NCI-H345 treated with DMSO at 0.1 percent for 48 hours (cell line): ENCODE data around the gene RBM15.

Experiments used
- DNase-seq: peaks from one replicate; lab custom pipeline; 2025; ENCODE audit not compliant: unreplicated experiment; lab: John Stamatoyannopoulos, UW

RBM15 gene

GRCh38 chr1:110321045-110321444 is 18.1 kb upstream of the RBM15 start:
- no peak for DNase-seq

- DNase-seq: no peak
These were observed 17.3 kb upstream of the RBM15 start for GRCh38 chr1:110321846-110322245.

GRCh38 chr1:110324667-110325066 is 14.5 kb upstream of the RBM15 start:
- DNase-seq: no peak

GRCh38 chr1:110326826-110327225 is 12.4 kb upstream of the RBM15 start:
- no peak for DNase-seq

GRCh38 chr1:110328274-110328673 is 10.9 kb upstream of the RBM15 start:
- DNase-seq: no peak

- DNase-seq: no peak
These were observed 10.5 kb upstream of the RBM15 start for GRCh38 chr1:110328700-110329099.

- DNase-seq: no peak
These were observed 3.9 kb upstream of the RBM15 start for GRCh38 chr1:110335265-110335664.

GRCh38 chr1:110336300-110337039 is 2.7 kb upstream of the RBM15 start:
- DNase-seq: no peak

- peak; percentile 55 for DNase-seq
These were observed 1.4 kb upstream of the RBM15 start for GRCh38 chr1:110337704-110338308.

- DNase-seq: peak; percentile 89
These were observed 780 bp upstream of the RBM15 start for GRCh38 chr1:110338309-110338885.

- DNase-seq: peak; percentile 13
These were observed 430 bp downstream of the RBM15 start for GRCh38 chr1:110339407-110340206.

- DNase-seq: no peak
These were observed 961 bp downstream of the RBM15 start for GRCh38 chr1:110340207-110340468.

- DNase-seq: no peak
These were observed 2.1 kb downstream of the RBM15 start for GRCh38 chr1:110341146-110341871.

- DNase-seq: no peak
These were observed 2.7 kb downstream of the RBM15 start for GRCh38 chr1:110341872-110342331.

GRCh38 chr1:110343249-110343648 is 4.1 kb downstream of the RBM15 start:
- no peak for DNase-seq

GRCh38 chr1:110344152-110344551 is 5.0 kb downstream of the RBM15 start:
- no peak for DNase-seq

- DNase-seq: no peak
These were observed 6.3 kb downstream of the RBM15 start for GRCh38 chr1:110345480-110345879.

- DNase-seq: no peak
These were observed 7.5 kb downstream of the RBM15 start for GRCh38 chr1:110346690-110347089.

- no peak for DNase-seq
These were observed 8.2 kb downstream of the RBM15 start for GRCh38 chr1:110347182-110347893.

GRCh38 chr1:110348050-110348449 is 8.9 kb downstream of the RBM15 start:
- DNase-seq: no peak
